Fibroblast of lung (primary cell): ENCODE data around the gene PLEKHM1. TPM values are rescaled to one million over a fixed set of nuclear protein-coding genes. Genes with fewer than 3 reads are reported as not detected.

Experiments used
- DNase-seq, 2 donors: peaks; one replicate each; pipeline versions ENCODE4 v3.0.0 to v3.0.0-alpha.2; 2010; ENCODE audit warnings: low read depth in 2 of 2
- H2AFZ ChIP-seq: 2 replicates; pipeline ENCODE4 v1.5.1; 2012; ENCODE audit warnings: low read length, control low read depth, inconsistent platforms
- H3K27ac ChIP-seq: 2 replicates; pipeline ENCODE4 v1.5.1; 2011; ENCODE audit warnings: low read length, control low read depth; ENCODE audit not compliant: insufficient read depth
- H3K27me3 ChIP-seq: 2 replicates; pipeline ENCODE4 v1.5.1; 2011; ENCODE audit warnings: mild to moderate bottlenecking, low read length; ENCODE audit not compliant: control insufficient read depth, insufficient read depth
- H3K36me3 ChIP-seq: 2 replicates; pipeline ENCODE4 v1.5.1; 2011; ENCODE audit warnings: low read length; ENCODE audit not compliant: control insufficient read depth, insufficient read depth
- H3K4me1 ChIP-seq: 2 replicates; pipeline ENCODE4 v1.5.1; 2011; ENCODE audit warnings: low read length; ENCODE audit not compliant: control insufficient read depth, insufficient read depth; ENCODE audit errors: extremely low read depth
- H3K4me2 ChIP-seq: 2 replicates; pipeline ENCODE4 v1.5.1; 2011; ENCODE audit warnings: low read length, control low read depth; ENCODE audit not compliant: insufficient read depth; ENCODE audit errors: extremely low read depth
- H3K4me3 ChIP-seq, 4 experiments: fragments of 200-600 bp in 1 of 4; sonication (generic) in 1 of 4; replicated peaks in 1 of 4; 2 replicates each; pipeline ENCODE4 v1.5.1; 2011 to 2016; ENCODE audit warnings: low read length in 4 of 4, low read depth in 3 of 4, mild to moderate bottlenecking in 3 of 4, control low read depth in 2 of 4, inconsistent platforms in 1 of 4, mixed read lengths in 1 of 4; ENCODE audit not compliant: insufficient read depth in 1 of 4; ENCODE audit errors: control extremely low read depth in 1 of 4
- H3K79me2 ChIP-seq: 2 replicates; pipeline ENCODE4 v1.5.1; 2012; ENCODE audit warnings: mild to moderate bottlenecking, low read length, inconsistent platforms; ENCODE audit not compliant: control insufficient read depth, insufficient read depth
- H3K9ac ChIP-seq: 2 replicates; pipeline ENCODE4 v1.5.1; 2011; ENCODE audit warnings: mild to moderate bottlenecking, low read length, control low read depth; ENCODE audit not compliant: insufficient read depth
- H3K9me3 ChIP-seq: 2 replicates; pipeline ENCODE4 v1.5.1; 2012; ENCODE audit warnings: low read depth, low read length; ENCODE audit not compliant: control insufficient read depth, insufficient read depth
- H4K20me1 ChIP-seq: 2 replicates; pipeline ENCODE4 v1.5.1; 2011; ENCODE audit warnings: low read length; ENCODE audit not compliant: control insufficient read depth, insufficient read depth; ENCODE audit errors: extremely low read depth
- CTCF ChIP-seq, 2 donors: IDR thresholded peaks in 1 of 2; conservative IDR thresholded peaks in 1 of 2; 1 replicate in 1 of 2; 2 replicates in 1 of 2; pipeline ENCODE4 v1.5.1; 2011 to 2012; ENCODE audit warnings: low read length in 2 of 2, control low read depth in 1 of 2, inconsistent platforms in 1 of 2, low read depth in 1 of 2, mild to moderate bottlenecking in 1 of 2
- EZH2 ChIP-seq: IDR thresholded peaks from 2 replicates; pipeline ENCODE4 v1.5.1; 2012; ENCODE audit warnings: low read length, control low read depth, mild to moderate bottlenecking; ENCODE audit errors: missing control alignments
- polyA plus RNA-seq, 2 donors: library from polyadenylated mRNA; depleted of rRNA in 1 of 2; stranded (reverse) in 1 of 2; unstranded in 1 of 2; fragments of >200 nt; gene quantifications; 2 replicates each; pipeline ENCODE4 v1.2.1, GENCODE V29; 2011 to 2012; ENCODE audit warnings: missing spikeins in 1 of 2
- total RNA-seq: library from RNA; depleted of rRNA; stranded (reverse); fragments of >200 nt; gene quantifications from 2 replicates; pipeline ENCODE4 v1.2.1, GENCODE V29; 2014

Gene PLEKHM1
- total and polyA plus RNA-seq, 2 donors (not counting 1 experiment from before 2014, with no cell fraction given), result 15.8 to 27.9 TPM

DNA sequence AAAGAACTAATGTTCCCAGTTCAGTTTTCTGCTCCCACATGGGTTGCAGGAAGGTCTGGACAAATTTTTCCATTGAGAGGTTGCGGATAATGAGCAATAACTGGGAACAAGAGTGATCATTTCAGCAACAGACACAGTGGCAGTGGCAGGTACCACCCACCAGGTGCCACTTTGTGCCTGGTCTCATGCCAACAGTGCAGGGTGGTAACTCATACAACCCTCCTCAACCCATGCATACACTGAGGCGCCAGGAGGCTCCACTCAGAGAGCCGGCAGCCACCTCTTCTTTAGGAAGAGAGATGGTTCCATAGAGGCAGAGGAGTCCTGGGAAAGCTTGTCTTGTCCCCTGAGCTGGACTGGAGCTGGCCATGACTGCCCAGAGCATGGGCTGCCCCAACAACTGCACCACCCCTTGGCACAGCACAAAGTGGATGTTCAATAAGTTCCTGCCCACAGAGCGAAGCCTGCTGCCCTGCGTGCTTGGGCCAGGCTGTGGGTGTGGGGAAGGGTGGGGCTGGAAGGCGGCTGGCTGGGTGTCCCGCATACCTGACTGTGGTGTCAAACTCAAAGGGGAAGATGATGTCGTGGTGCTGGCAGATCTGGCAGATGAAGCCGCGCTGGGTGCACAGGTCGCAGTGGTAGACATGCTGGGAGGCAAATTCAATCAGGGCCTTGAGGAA, 51.5 kb downstream of the PLEKHM1 start:
- no peak for DNase-seq
- no peak overlapping the region for H3K27ac ChIP-seq

GRCh38 chr17:45437465-45438283, 52.8 kb downstream of the PLEKHM1 start:
- Histone ChIP-seq H4K20me1 (no peaks in the 10 kb centered on the region), H3K36me3 (peaks cover 13% of the 10 kb centered on the region), H3K4me3 (no peak overlapping the region), H3K9me3 (no peaks in the 10 kb centered on the region), H3K4me2 (no peak overlapping the region), H3K9ac (no peak overlapping the region), H2AFZ (no peak overlapping the region), H3K79me2 (no peaks in the 10 kb centered on the region), H3K27me3 (no peaks in the 10 kb centered on the region), H3K4me1 (no peaks in the 10 kb centered on the region), H3K27ac (no peak overlapping the region)
- no peak for DNase-seq
- TF ChIP-seq EZH2 (no peak), CTCF (conservative IDR thresholded peaks at IDR 0.05 in 1 of 2, IDR thresholded peaks at IDR 0.05 in 1 of 2; ENCODE audit: low read depth in 1 of 2, low read length in 2 of 2) (no peak)

More for the DNA sequence above, 51.5 kb downstream of the PLEKHM1 start:
- no peak overlapping the region for H2AFZ ChIP-seq
- no peaks in the 10 kb centered on the region for H3K27me3 ChIP-seq
- H3K9me3 ChIP-seq, result no peaks in the 10 kb centered on the region
- no peaks in the 10 kb centered on the region for H3K4me1 ChIP-seq
- TF ChIP-seq CTCF (conservative IDR thresholded peaks at IDR 0.05 in 1 of 2, IDR thresholded peaks at IDR 0.05 in 1 of 2; ENCODE audit: low read depth in 1 of 2, low read length in 2 of 2) (no peak), EZH2 (no peak)
- H3K79me2 ChIP-seq, result no peaks in the 10 kb centered on the region
- H3K4me2 ChIP-seq, result no peak overlapping the region
- H4K20me1 ChIP-seq, result no peaks in the 10 kb centered on the region
- no peak overlapping the region for H3K9ac ChIP-seq
- no peak overlapping the region for H3K4me3 ChIP-seq
- peaks cover 13% of the 10 kb centered on the region for H3K36me3 ChIP-seq

DNA sequence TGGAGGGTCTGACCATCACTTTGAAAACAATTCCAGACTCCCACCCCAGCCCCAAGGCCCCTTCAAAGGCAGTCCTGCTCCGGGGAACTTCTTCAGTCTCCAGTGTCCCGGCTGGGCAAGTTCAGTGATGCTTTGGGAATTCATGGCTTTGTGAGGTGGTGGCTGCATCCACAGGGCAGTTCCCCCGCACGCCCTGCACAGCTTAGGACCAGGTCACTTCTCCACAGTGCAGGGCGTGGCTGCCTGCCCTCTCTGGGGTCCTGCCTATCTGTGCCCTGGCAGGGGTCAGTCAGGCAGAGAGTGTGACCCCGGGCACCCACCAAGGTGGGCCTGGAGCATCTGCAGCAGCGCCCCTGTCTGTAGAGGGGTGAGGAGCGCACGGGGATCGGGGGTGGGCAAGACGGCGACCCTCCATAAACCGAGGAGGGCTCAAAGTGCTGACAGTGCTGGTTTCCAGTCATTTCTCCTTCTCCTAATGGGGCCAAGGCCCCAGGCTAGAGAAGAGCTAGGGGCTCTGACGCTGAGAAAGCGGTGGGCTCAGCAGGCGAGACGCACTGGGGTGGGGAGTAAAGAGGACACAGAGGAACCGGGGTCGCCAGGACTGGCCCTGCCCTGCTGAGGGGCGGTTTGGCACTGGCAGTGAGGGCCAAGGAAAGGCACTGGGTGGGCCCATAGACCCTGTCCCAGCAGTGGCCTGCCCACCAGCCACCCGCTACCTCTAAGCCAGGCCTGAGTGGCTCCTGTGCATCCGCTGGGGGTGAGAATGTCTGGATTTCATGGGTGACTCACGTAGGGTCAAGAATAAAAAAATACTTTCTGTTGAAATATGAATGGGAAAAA, 53.7 kb downstream of the PLEKHM1 start:
- H3K36me3 ChIP-seq, result peaks cover 13% of the 10 kb centered on the region
- H3K9ac ChIP-seq, result no peak overlapping the region
- H3K79me2 ChIP-seq, result no peaks in the 10 kb centered on the region
- H3K4me3 ChIP-seq, result no peak overlapping the region
- no peak overlapping the region for H3K27ac ChIP-seq
- no peaks in the 10 kb centered on the region for H3K27me3 ChIP-seq
- no peaks in the 10 kb centered on the region for H3K9me3 ChIP-seq
- H3K4me1 ChIP-seq, result no peaks in the 10 kb centered on the region
- DNase-seq, result peak in 1 of 2 donors; percentile 27
- no peak overlapping the region for H3K4me2 ChIP-seq
- TF ChIP-seq EZH2 (no peak), CTCF (conservative IDR thresholded peaks at IDR 0.05 in 1 of 2, IDR thresholded peaks at IDR 0.05 in 1 of 2; ENCODE audit: low read depth in 1 of 2, low read length in 2 of 2) (no peak)
- H4K20me1 ChIP-seq, result no peaks in the 10 kb centered on the region
- H2AFZ ChIP-seq, result no peak overlapping the region
